OCI-M2 (cell line): ENCODE results near the gene PRDM2.

Experiments
- DNase-seq: peaks from one replicate; lab custom pipeline; 2025; ENCODE audit not compliant: unreplicated experiment; lab: John Stamatoyannopoulos, UW

PRDM2 gene

DNA sequence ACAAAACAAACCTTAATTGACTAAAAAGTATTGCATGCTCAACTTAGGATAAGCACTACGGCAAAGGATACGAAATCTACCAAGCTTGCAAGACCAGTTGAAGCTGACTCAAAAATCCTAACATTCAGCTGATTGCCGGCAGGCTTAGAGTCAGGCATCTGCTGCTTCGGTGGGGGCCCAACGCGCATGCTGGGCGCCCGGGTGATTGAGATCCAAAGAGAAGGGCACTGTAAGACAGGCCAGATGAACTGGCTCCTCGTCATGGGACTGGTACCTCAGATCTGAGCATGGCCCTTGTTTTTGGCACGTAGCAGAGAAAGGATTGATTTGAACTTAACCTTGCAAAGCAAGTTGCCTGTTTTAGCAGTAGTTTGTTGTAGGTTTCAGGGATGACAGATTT, 86.6 kb downstream of the PRDM2 start:
- no peak for DNase-seq

DNA sequence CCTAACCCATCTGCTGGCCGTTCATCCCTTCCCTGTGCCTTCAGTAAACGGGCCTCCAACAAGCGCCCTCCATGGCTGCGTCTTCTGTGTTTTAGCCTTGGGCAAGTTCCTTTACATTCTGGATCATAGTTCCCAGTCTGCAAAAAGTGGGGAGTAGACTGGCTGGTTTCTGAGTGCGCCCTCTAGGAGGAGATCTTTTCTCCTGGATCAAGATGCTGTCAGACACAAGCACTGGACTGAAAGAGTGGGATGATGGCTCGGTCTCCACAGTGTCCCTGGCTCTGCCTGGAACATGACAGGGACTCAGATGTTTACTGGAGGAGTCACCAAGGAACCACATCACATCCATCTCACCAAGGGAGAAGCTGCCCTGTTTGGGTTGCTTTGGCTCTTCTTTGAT, 88.8 kb downstream of the PRDM2 start:
- DNase-seq, result no peak

DNA sequence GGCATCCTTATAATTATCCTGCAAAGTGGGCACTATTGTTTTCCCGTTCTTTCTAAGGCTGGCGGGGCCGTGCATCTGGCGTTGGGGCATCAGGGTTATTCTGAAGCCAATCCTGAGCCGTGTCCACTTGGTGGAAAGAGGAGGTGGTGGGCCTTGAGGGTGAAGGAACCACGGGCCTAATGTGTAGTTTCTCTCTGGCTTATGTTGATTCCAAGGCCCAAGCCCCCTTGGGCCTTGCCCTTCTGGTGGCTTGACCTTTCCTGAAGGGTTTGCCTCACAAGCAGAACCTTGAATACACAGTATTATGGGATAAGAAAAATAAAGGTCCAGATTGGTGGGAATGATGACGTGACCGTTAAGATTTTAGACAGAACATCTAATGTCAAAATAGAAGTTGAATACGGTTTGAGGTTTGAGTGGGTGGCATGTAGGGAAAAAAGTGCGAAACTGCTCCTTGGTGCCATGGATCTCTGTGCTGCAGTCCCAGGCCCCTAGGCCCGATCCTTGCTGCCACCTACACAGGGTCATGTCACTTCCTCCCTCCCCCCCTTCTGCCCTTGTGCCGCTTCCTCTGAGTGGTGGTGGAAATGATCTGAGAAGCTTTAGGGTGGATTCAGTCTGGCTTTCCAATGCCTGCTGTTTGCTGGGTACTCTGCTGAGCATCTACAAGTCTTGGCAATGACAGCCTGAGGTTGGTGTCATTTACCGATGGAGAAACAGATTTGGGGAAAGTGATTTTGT, 90.5 kb downstream of the PRDM2 start:
- no peak for DNase-seq

- DNase-seq, result no peak
Measured at GRCh38 chr1:13792419-13792818, 92.4 kb downstream of the PRDM2 start.

DNA sequence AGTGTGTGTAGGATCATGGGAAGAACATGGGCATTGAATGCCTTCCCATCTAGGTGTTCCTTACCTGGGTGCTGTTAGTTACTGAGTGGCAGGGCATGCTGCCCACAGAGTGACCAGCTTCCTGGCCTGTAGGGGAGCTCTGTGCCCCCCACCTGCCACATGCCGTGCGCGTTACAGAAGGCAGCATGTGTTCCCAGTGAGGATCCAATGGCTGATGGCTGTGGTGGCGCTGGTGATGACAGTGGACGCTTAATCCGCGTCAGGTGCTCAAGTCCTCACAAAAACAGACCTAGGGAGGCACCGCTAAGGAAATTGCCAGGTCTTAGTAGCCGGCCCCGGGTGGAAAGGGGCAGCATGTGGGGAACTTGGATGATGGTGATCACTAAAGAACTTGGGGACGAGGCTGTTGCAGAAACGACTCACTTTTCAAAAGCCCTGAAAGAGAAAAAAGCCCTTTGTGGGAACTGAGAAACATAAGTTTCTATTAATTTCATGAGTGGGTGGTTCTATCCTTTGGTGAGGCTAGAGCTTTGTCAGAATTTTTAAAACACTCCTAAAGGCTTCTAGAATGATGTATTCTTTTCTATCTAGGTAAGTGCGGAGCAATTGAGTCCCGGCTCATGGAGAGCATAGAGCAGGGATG, 93.2 kb downstream of the PRDM2 start:
- no peak for DNase-seq

DNA sequence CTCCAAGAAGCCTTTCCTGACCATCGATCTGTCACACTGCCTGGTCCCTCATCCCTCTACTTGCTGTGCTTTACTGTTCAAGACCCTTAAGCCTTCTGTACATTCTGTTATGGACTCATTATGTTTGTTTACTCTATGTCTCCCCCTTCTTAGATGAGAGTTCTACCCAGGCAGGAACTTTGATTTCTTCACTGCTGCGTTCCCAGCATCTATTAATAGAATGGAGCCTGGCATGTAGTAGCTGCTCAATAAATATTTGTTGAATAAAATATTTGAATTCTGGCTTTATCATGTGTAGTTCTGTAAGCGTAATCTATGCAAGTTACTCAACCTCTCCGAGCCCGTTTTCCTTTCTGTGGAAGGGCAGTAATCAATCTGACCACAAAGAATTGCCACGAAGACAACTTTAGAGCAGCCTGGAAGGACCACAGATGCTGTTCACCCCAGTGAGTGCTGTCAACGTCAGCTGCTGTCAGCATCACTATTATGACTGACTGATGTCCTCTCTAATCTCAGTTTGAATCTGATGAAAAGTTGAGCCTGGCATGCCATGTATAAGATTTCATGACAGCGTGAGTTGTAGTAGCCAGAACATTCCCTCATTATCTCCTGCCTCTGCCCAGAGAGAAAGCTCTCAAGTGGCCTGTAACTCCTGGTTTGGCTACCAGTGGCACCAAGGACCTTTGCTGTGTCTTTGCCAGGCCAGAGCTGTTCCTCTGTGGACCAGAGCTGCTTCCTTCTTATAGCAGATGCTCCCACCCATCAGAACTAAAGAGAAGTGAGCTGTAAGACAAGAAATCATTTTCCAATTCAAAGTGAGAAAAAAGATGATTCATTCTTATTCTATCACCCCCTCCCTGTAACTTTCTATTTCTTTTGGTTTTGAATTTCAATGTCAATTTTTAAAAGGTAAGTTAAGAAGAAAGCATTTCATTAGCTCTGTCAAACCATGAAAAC, 94.5 kb downstream of the PRDM2 start:
- DNase-seq, result no peak

DNA sequence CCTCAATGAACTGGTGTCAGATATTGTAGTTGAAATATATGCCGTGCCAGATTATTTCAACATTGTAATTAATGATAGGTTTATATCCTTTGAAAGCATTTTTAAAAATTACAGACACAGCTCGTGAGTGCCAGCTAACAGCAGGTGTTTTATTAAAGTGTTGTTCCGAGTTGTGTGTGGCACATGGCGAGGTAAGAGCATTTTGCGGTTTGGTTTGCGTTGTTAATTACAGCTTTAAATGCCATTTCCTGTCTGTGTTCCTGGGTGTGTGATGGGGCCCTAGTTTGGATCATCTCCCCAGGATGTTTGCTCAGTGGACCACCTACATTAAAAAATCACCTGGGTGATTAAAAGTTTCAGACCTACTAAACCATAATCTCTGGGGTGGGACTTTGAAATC, 97.4 kb downstream of the PRDM2 start:
- no peak for DNase-seq

GRCh38 chr1:13798120-13798519, 98.1 kb downstream of the PRDM2 start:
- DNase-seq, result no peak

DNA sequence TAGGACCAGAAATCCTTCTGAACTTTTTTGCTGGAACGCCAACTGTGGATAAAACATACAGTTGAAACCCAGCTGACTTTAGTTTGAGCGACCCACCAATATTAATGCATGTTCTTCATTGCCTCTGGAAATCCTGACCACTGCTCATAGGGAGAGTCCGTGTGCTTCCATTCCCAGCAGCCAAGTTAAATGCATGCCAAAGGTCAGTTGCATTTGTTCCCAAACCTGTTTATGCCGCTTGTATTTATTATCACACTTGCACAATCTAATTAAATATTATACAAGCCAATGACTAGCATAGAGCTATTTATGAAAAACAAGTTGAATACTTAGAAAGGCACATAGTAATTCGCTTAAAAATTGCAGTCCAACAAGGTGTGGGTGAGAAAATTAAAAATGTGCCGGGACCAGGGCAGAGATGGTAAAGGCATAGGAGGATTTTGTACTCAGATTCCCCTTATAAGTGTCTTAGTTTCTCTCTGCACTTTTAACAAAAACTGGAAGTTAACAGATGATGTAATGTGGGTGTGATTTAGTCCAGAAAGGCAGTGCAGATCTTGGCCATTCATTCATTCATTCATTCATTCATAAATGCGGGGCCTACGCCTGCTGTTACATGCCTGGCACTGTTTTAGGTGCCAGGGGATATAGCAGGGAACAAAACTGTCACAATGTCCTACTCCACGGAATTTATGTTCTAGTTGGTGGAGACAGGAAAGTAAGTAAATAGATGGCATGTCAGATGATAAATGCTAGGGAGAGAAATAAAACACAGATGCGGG, 99.7 kb downstream of the PRDM2 start:
- no peak for DNase-seq

DNA sequence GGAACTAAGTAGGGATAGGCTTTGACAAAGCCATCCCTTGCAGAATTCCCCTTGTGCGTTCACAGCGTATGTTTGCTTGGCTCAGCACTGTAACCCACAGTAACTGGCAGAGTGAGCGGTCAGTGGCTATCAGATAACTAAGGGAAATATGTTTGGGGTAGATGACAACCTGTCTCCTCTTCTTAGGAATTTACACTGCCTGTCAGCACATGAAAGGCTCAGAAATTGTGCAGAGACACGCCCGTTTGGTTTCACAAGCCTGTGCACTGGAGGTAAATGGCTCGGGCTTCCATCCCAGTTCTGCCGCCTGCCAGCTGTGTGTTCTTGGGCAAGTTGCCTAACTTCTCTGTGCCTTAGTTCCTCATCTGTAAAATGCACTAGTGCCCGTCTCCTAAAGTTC, 101.2 kb downstream of the PRDM2 start:
- no peak for DNase-seq

DNA sequence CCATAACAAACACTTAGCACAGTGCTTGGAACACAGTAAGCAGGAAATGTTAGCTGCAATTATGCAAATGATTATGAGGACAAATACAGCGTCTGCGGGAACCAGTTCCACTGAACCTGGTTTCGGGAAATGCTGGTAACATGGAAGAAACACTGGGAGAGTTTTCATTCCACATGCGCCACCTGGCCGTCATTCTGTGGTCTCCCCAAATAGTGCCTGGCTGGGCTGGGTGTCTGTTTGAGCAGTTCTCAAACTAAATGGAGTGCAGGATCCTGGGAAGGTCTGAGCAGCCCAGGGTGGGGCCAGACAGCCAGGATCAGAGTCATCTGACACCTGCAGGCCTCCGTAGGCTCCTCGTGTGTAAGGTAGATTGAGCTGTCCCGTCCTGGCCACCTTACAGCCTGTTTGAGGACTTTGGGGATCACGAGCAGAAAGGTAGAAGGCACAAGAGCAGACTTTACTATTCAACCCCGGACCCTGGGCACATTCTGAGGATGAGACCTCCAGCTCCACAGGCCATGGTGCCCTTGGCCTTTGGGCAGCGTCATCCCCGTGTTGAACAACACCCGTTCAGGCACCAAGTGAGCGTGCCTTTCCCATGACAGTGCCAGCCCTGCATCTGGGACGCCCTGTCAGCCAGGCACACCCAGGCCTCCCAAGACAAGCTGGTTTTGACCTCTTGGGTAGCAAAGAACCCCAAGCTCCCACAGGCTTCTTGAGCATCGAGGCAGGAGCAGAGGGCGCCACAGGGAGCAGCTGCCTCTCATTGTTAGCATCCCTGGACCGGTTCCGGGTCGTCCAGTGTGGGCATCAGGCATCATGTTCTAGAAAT, 101.9 kb downstream of the PRDM2 start:
- DNase-seq, result no peak

DNA sequence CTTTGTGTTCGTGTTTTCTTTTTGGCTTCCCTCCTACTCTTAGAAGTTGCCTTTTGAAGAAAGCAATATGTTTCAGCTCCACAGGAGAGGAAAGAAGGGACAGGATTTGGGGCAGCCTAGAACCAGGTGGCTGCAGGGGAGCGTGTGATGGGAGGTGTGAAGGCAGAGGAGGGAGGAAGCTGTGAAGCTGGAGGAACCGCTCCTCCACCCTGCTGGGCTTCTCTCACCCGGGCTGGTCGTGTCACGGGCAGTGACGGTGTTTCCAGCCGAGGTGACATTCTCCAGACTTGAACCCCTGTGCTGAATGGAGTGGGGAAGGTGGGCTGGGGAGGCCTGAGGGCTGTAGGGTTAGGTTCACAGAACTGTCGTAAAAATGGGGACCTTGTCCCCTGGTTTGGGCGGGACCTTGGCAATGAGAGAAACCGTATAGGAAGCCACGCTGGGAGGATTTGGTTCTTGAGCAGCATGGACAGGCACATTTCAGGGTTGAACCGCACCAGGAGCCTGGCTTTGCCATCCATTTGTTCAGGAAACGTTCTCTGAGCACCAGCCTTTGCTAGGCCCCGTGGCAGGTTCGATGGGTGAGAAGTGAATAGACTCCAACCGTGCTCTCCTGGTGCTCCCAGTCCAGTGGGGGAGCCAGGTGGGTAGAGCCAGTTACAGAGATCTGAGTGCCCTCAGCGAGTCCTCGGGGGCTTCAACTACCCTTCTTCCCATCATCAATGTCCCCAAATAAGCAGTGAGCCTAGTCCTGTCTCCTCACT, 103.0 kb downstream of the PRDM2 start:
- no peak for DNase-seq

GRCh38 chr1:13803546-13804239, 103.7 kb downstream of the PRDM2 start:
- DNase-seq, result no peak

DNA sequence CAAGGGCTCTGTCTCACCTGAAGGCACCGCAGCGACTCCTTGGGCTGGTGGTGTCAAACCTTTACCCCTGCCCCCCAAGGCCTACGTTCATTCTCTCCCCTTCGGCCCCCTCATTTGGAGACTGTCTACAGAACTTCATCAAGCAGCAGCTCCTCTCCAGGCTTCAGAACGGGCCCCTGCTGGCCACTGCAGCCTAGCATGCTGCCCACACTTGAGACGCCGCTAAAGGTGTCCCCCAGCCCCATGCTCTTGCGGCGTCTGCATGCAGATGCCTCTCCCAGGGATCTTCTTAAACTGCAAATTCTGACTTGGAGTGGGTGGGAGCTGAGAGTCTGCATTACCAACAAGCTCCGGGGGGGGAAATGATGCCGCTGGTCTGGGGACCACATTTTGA, 104.2 kb downstream of the PRDM2 start:
- DNase-seq, result no peak

DNA sequence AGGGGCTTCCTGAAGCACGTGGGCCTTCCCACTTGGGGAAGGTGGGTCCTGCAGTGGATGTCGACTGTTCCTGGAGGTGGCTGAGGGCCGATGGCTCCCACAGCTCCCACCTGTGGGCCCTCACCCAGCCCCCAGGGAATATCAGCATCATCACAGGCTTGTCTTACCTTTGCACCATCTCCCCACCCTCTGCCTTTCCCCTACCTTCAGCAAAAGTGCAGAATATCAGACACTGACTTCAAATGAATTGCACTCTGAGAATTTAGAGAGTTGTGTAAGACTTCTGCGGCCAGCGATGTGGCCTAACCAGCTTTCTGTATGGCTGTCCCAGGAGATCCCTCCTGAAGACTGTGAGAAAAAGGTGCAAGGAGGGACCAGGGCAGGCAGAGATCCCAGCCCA, 105.4 kb downstream of the PRDM2 start:
- no peak for DNase-seq

GRCh38 chr1:13806108-13806507, 106.1 kb downstream of the PRDM2 start:
- DNase-seq, result no peak

- DNase-seq, result no peak
Measured at GRCh38 chr1:13807209-13807608, 107.2 kb downstream of the PRDM2 start.

DNA sequence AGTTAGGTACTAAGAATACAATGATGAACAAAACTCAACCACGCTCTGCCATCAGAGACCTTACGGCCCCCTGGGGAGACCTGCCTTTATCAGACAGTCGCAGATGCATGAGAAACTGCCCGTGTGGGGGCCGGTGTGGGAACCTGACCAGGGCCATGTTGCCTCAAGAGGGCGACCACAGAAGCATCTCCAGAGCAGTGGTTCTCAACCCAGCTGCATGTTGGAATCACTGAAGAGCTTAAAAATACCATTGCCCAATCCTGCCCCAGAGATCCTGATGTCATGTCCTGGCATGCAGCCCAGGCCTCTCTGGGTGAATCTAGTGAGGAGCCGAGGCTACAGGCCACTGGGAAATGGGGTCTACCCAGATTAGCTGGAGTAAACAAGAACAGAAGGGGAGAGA, 108.7 kb downstream of the PRDM2 start:
- DNase-seq, result no peak
